ENCODE measurements around the gene TNS3. TPM values are rescaled to one million over a fixed set of nuclear protein-coding genes. Genes with fewer than 3 reads are reported as not detected.

Gene TNS3
- total RNA-seq, 1 donor from 2014 or later: 452 TPM

DNA sequence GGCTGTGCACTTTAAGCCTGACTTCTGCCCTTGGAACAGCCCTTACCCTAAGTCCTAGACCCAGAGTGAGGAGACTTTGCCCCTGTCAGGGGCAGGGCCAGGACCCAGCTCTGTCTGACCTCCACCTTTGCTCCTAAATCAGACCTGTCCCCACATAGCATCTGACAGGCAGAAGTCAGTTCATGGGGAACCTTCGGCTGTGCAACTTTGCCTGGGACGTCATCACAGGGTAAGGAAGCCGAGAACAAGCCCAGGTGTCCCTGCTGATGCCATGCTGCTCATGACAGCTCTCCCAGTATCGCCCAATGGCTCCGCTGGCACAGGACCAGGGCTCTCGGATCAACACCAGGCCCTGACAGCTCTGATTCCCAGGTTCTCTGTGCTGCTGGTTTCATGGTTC, 55.4 kb downstream of the TNS3 start:
- H3K9me3 Mint-ChIP-seq: peaks cover 3% of the 10 kb centered on the region
- DNase-seq (ENCODE audit: low spot score in 2 of 2, unreplicated experiment in 2 of 2): no peak
- TF ChIP-seq CTCF (IDR thresholded peaks at IDR 0.05; ENCODE audit: unreplicated experiment): no peak
- H3K4me3 Mint-ChIP-seq: no peak overlapping the region
- peaks cover 31% of the 10 kb centered on the region for H3K4me1 Mint-ChIP-seq
- H3K36me3 Mint-ChIP-seq: peaks cover 59% of the 10 kb centered on the region
- H3K27me3 Mint-ChIP-seq (ENCODE audit: low read depth): no peaks in the 10 kb centered on the region
- no peak overlapping the region for H3K27ac Mint-ChIP-seq

DNA sequence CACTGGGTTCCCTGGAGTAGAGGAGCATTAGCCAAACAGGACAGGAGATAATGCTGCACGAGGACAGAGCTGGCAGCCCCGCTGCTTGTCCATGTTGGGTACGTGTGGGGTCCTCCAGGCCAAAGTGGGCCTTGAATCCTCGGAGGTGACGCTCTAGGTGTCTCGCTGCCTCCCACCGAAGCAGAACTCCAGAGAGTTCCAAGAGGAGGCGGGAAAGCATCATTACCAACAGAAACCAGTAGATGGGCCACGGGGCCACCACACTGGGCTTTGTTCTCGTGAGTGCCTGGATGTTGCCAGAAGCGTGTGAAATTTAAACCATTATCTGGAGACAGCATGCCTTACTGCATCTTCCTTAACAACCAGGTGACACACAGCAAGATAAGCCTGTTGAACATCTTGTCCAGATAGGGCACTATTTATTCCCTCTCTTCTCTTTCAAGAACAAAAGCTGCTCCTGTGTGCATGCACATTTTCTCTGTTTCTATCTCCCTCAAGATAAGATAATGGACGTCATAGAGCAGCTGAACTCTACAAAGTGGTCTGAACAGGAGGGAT, 56.8 kb downstream of the TNS3 start:
- DNase-seq (ENCODE audit: low spot score in 2 of 2, unreplicated experiment in 2 of 2): no peak
- peak overlapping the region; percentile 5 for H3K27ac Mint-ChIP-seq

GRCh38 chr7:47523401-47523800, 58.5 kb downstream of the TNS3 start:
- no peak for TF ChIP-seq CTCF (IDR thresholded peaks at IDR 0.05; ENCODE audit: unreplicated experiment)
- peaks cover 27% of the 10 kb centered on the region for H3K4me1 Mint-ChIP-seq
- no peak overlapping the region for H3K4me3 Mint-ChIP-seq
- peaks cover 50% of the 10 kb centered on the region for H3K36me3 Mint-ChIP-seq
- H3K27me3 Mint-ChIP-seq (ENCODE audit: low read depth): no peaks in the 10 kb centered on the region
- H3K9me3 Mint-ChIP-seq: no peaks in the 10 kb centered on the region
- peak overlapping the region; percentile 58 for H3K27ac Mint-ChIP-seq
- DNase-seq (ENCODE audit: low spot score in 2 of 2, unreplicated experiment in 2 of 2): no peak

More for the DNA sequence above, 56.8 kb downstream of the TNS3 start:
- H3K36me3 Mint-ChIP-seq: peaks cover 63% of the 10 kb centered on the region
- H3K9me3 Mint-ChIP-seq: peaks cover 2% of the 10 kb centered on the region
- no peak for TF ChIP-seq CTCF (IDR thresholded peaks at IDR 0.05; ENCODE audit: unreplicated experiment)
- no peak overlapping the region for H3K4me3 Mint-ChIP-seq
- H3K4me1 Mint-ChIP-seq: peaks cover 37% of the 10 kb centered on the region
- no peaks in the 10 kb centered on the region for H3K27me3 Mint-ChIP-seq (ENCODE audit: low read depth)

DNA sequence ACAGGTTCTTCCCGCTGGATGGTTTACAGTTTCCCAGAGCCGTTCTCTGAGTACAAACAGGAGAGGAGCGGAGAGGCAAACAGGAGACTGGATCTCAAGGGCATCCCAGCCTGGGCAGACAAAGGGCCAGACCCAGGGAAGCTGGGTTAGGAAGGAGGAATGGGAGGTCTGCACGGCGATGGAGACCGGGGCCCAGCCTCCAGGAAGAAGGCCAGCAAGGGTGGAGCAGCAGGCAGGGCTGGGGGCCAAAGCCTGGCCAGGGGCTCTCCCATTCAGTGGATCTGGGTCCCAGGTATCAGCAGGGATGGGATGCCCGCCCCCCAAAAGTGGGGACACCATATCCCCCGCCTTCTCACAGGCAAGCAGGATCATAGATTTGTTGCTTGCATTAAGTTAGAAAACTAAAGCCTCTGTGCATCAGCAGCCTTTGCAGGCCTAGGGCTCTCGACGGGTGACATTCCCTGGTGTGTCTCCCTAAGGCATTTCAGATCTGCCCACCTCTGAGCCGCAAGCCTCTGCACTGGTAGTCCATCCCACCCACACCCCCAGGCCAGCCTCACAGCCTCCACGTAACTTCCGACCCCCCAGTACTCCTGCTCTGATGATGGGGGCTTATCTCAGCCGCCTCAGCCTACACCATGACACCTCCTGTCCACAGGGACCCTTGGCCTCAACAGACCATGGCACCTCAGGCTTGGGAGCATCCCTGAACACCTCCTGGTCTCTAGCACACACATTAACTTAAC, 59.9 kb downstream of the TNS3 start:
- no peak for DNase-seq (ENCODE audit: low spot score in 2 of 2, unreplicated experiment in 2 of 2)
- H3K36me3 Mint-ChIP-seq: peaks cover 63% of the 10 kb centered on the region
- H3K27me3 Mint-ChIP-seq (ENCODE audit: low read depth): no peaks in the 10 kb centered on the region
- H3K4me3 Mint-ChIP-seq: no peak overlapping the region
- peaks cover 38% of the 10 kb centered on the region for H3K4me1 Mint-ChIP-seq
- TF ChIP-seq CTCF (IDR thresholded peaks at IDR 0.05; ENCODE audit: unreplicated experiment): no peak
- peak overlapping the region; percentile 93 for H3K27ac Mint-ChIP-seq
- no peaks in the 10 kb centered on the region for H3K9me3 Mint-ChIP-seq

DNA sequence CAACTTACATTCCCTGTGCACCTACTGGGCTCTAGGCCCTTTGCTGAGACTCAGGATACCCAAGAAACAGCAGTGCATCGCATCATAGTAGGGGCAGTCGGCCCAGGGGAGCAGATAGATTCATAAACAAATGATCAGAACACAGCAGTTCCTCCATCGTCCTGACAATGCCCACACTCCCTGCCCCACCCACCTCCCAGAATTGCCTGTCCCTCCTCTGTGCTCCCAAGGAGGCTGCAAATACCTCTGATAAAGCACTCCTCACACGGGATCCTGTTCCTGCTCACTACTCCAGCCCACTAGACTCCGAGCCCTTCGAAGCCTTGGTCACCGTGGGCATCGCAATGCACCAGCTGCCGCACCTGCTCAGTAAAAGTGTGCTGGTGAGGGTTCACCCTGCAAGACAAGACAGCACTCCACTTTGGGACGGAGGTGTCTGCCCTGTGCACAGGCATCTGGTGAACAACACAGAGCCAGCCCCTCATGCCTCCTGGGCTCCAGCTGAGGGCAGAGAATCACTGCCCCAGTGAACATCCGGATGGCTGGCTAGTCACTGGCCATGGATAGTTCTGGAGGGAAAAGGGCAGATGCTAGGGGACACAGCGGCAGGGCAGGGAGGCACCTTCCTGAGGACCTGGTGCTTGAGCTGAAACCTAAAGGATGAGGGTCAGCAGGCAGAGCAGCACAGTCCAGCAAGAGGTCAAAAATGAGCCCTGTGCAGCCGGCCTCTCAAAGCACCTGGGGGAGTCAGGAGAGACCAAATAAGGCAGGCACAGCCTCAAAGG, 60.7 kb downstream of the TNS3 start:
- peak overlapping the region; percentile 93 for H3K27ac Mint-ChIP-seq
- no peaks in the 10 kb centered on the region for H3K9me3 Mint-ChIP-seq
- H3K4me1 Mint-ChIP-seq: peaks cover 39% of the 10 kb centered on the region
- DNase-seq (ENCODE audit: low spot score in 2 of 2, unreplicated experiment in 2 of 2): no peak
- peaks cover 57% of the 10 kb centered on the region for H3K36me3 Mint-ChIP-seq
- no peak overlapping the region for H3K4me3 Mint-ChIP-seq
- no peak for TF ChIP-seq CTCF (IDR thresholded peaks at IDR 0.05; ENCODE audit: unreplicated experiment)
- no peaks in the 10 kb centered on the region for H3K27me3 Mint-ChIP-seq (ENCODE audit: low read depth)

Measured in mesothelial cell of epicardium (in vitro differentiated cells).